GM19043 (cell line): ENCODE measurements around the gene TMEM256.
A peak's percentile ranks its signal among the peaks of the same experiment; 100 is the strongest.

ENCODE experiments used
- ATAC-seq: cut with Tn5 transposase; IDR thresholded peaks from one replicate; pipeline ENCODE4 v1.9.1; 2021; ENCODE audit warnings: low read depth; ENCODE audit not compliant: unreplicated experiment

The TMEM256 gene

DNA sequence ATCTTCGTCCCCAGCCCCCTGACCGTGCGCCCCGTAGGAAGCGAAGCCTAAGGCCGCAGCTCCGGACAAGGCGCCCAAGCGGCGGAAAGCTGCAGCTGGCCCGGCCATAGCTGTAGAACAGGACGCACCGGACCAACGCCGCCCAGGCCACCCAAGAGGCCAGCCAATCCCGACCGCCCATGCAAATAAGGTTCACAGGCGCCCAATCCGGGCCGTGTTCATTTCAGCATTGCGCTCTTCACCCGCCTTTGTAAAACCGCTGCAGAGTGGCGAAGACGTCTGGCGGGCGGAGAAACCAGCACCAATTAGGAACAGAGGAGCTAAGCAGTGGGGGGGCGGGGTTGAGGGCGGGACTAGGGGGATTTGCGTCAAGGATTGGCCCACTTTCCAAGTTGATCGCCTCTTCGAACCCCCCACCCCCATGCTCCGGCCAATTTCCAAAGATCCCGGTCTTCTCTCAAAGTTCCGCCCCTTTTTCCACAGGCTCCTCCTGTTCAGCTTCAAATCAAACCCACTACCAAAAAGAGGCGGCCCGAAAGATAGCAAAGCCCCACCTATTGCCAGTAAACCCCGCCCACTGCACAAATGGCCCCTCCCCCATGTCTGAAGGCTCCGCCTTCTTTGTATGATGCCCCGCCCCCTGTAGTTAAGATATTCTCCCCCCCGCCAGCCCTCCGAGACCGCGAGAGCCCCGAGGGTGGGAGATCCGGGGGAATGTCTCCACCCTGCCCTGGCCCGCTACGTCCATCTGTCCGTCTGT, at the start of gene TMEM256:
TSS of gene TMEM256 (minus strand) at position 121 of the 760 bp plus-strand sequence. CDS start at position 108, 13 bp downstream.
- peak; percentile 94 for ATAC-seq

GRCh38 chr17:7448461-7448860, 44.6 kb upstream of the TMEM256 start:
- ATAC-seq = no peak

- no peak for ATAC-seq
Observed at GRCh38 chr17:7445619-7445968, 41.7 kb upstream of the TMEM256 start.

DNA sequence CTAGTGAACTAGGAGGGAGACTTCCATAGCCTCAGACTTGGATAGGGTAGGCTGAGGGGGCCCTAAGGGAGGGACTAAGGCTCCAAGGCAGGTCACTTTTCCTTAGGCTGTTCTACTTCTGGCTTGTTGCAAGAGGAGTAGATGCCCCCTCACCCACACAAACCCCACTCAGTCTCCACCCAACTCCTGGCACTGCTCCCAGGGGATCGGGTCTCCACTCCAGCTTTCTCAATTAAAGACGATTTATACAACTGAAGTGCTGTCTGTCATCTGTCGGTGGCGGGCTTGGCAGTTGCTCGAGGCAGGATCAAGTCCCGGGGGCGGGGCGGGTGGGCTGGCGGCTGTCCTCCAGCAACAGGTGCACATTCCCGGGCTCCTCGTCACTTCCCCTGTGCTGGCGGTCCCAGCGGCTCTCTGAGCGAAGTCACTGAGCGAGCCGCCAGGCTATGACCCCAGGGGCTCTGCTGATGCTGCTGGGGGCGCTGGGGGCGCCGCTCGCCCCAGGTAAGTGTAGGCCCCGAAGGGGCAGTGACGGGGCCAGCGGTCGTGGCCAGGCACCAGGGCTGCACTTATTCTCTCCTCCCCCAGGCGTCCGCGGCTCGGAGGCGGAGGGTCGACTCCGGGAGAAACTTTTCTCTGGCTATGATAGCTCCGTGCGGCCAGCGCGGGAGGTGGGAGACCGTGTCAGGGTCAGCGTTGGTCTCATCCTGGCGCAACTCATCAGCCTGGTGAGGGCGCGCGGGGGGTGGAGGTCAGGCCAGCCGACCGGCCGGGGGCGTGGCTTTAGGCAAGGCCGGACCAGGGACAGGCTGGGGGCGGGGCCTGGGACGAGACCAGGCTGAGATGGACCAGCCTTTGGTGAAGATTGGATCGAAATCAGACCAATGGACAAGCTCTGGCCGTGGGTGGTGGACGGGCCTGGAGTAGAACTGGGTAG, 41.1 kb upstream of the TMEM256 start, which contains the start of gene CHRNB1:
TSS of gene CHRNB1 (plus strand) at position 380 of the 937 bp plus-strand sequence. CDS start at position 447, 67 bp downstream.
- no peak for ATAC-seq

DNA sequence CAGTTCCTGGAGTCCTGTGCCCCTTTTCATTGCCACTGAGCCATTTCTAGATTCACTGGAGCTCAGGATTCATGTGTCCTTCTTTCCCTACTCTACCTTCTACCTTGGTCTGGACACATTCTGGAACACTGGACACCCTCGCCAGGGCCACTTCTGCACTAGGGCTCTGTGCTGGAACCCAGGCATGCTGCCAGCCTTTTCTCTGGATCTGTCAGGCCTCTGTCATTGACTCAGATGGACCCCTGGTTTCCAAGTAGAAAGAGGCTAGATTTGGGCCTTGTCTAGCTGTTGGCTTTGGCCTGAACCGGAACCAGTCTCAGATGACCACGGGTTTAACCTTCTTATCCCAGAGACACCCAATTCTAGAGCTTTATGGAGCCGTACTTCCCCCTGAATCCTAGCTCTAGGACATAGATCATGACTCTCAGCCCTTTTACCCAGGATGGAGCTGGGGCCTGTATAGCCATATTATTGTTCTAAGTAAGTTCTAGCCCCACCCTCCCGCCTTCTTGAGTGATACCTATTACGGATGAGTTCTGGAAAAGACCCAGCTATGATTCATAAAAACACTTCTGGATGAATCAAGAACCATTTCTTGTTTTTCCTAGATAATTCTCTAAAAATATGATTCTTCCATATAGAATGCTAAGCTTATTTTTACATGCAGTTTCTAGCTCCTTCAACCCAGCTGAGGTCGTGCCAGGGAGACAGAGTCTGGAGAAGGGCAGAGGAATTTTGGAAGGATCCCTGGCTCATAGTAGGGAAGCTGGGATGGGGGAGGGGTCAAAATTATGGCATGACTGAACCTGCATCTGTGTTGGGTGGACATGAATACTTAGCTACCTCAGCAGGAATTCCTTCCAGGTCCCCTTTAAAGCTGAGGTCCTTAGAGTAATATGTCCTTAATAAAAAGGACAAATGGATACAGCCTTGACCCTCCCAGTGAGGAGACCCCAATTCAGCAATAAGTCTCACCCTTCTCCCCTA, 39.9 kb upstream of the TMEM256 start:
- ATAC-seq = no peak

DNA sequence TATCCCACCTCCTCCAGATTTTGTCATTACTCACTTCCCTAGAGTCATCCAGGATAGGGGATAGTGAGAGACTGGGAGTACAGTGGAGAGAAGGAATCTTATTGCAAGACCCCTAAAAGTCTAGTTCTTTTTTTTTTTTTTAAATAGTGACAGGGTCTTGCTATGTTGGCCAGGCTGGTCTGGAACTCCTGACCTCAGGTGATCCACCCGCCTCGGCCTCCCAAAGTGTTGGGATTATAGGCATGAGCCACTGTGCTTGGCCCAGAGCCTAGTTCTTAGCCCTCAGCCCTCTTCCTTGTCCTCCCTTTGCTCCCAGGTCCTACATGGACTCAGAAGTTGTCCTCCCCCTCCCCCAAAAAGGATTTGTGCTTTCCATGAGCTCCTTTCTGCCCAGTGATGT, 38.2 kb upstream of the TMEM256 start:
- no peak for ATAC-seq

- no peak for ATAC-seq
Observed at GRCh38 chr17:7441266-7441665, 37.4 kb upstream of the TMEM256 start.

GRCh38 chr17:7440834-7441195, 36.9 kb upstream of the TMEM256 start:
- ATAC-seq = no peak

DNA sequence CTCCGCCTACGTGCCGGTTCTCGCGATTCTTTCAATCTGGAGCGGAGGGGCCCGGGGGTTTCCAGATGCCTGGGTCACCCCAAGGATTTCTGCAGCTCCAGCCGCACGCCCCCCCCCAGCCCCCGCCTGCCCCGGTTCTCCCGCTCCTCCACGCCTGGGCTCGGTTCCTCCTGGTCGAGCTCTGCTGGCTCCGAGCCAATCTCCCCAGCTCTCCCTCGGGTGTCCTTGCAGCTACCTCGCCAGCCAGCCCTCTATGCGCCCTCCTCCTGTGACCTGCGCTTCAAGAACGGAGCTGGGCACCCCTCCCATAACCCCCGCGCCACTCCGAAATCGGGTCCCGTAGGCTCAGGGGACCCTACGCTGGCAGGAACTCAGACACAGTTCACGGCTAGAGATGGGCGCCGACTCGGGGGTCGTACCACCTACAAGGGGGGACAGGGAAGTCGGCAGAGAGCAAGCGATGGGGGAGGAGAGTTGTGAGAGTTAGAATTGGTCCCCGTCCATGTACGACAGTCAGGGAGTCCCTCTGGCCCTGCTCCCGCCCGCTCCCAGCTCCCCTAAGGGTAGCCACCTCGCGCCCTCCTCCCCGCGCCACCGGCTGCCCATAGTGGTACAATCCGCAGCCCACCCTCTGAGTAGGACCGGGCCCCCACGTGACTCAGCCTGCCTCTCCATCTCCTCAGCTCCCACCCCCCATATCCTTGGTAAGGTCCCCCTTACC, 36.4 kb upstream of the TMEM256 start:
- ATAC-seq = no peak

GRCh38 chr17:7439462-7440112, 35.7 kb upstream of the TMEM256 start, which contains the start of gene FGF11:
TSS of gene FGF11 (plus strand) at chr17:7439512. CDS start at chr17:7439621, 109 bp downstream.
- no peak for ATAC-seq

- ATAC-seq = no peak
Observed at GRCh38 chr17:7438656-7439460, 35.0 kb upstream of the TMEM256 start.

DNA sequence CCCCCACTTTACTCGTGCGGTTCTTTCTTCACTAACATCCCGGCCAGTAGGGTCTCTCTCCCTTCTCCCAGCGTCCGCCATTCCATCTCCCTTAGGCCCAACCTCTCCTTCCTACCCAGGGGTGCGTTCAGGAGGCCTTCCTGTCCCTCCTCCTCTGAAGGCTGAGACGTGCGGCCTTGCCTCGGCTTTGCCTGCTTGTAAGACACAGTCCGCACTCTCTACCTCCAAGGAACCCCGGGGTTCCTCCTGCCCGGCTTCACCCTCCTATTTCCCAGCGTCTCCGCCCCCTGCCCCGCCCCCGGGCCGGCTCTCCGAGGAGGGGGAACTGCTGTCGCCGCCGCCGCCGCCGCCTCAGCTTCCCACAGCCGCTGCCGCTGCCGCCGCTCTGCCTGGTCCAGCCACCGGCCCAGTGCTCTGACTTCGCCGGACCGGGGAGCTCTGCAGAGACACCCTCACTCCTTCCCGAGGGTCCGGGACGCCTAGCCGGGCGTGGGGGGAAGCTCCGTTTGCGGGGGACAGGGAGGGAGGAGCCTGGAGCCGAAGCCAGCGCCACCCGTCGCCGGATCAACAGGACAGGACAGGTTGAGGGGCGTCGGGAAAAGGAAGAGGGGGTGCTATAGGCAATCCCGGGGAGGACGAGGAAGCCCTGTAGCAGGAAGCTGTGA, 34.2 kb upstream of the TMEM256 start:
- ATAC-seq = no peak

GRCh38 chr17:7437369-7437863, 33.5 kb upstream of the TMEM256 start:
- no peak for ATAC-seq

GRCh38 chr17:7436556-7437368, 32.9 kb upstream of the TMEM256 start:
- no peak for ATAC-seq

GRCh38 chr17:7435676-7436555, 32.0 kb upstream of the TMEM256 start:
- ATAC-seq = peak; percentile 9

DNA sequence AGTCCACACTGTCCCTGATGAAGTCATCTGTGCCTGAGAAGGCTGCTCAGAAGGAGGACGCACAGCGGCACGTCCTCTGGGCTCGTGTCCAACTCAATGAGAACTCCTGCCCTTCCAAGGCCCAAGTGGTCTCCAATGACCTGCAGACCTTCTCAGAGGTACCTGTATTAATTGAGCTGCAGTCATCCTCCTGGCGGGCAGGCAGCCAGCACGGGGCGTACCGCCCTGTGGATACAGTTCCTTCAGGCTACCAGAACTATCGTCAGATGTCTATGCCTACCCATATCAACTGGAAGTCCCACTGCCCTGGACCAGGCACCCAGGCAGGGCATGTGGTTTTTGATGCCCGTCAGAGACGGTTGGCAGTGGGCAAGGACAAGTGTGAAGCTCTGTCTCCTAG, 28.4 kb upstream of the TMEM256 start:
- no peak for ATAC-seq
